HepG2 (cell line): Measurements from ENCODE around the gene ATAD1.

Source experiments
- ATF3 ChIP-seq: sonication (generic); formaldehyde crosslinking; IDR thresholded peaks from 2 replicates; pipeline ENCODE4 v1.4.0; 2020; ENCODE audit warnings: missing genetic modification reagents
- CTCF ChIP-seq: sonication (generic); formaldehyde crosslinking; IDR thresholded peaks from 2 replicates; pipeline ENCODE4 v1.5.0; 2020; ENCODE audit warnings: mild to moderate bottlenecking, missing genetic modification reagents, moderate library complexity
- MAX ChIP-seq: IDR thresholded peaks from 2 replicates; pipeline ENCODE4 v1.6.1; 2012; ENCODE audit warnings: inconsistent platforms
- NR1H2 ChIP-seq: sonication (generic); formaldehyde crosslinking; IDR thresholded peaks from 2 replicates; pipeline ENCODE4 v1.8.1; 2022; ENCODE audit warnings: low read depth, missing genetic modification reagents, borderline replicate concordance
- RBM39 ChIP-seq: fragments of 200-400 bp; formaldehyde crosslinking; IDR thresholded peaks from one replicate; pipeline ENCODE4 v1.6.1; 2018; ENCODE audit warnings: antibody characterized with exemption, mild to moderate bottlenecking, low read depth, low read length; ENCODE audit not compliant: poor library complexity, severe bottlenecking
- SMC3 ChIP-seq: IDR thresholded peaks from 2 replicates; pipeline ENCODE4 v1.6.1; 2011; ENCODE audit warnings: low read length, improper control_type of control experiment
- SRF ChIP-seq: IDR thresholded peaks from 2 replicates; pipeline ENCODE4 v1.6.1; 2011; ENCODE audit warnings: mild to moderate bottlenecking, low read depth, low read length, moderate library complexity
- YEATS4 ChIP-seq: sonication (generic); formaldehyde crosslinking; IDR thresholded peaks from 2 replicates; pipeline ENCODE4 v1.4.0; 2020; ENCODE audit warnings: missing genetic modification reagents, borderline replicate concordance
- ZBTB7B ChIP-seq: sonication (generic); formaldehyde crosslinking; IDR thresholded peaks from 2 replicates; pipeline ENCODE4 v1.4.0; 2020; ENCODE audit warnings: missing genetic modification reagents
- ZBTB8A ChIP-seq: sonication (generic); formaldehyde crosslinking; IDR thresholded peaks from 2 replicates; pipeline ENCODE4 v1.4.0; 2020; ENCODE audit warnings: mild to moderate bottlenecking, low read depth, missing genetic modification reagents, borderline replicate concordance
- ZKSCAN1 ChIP-seq: fragments of 150-350 bp; IDR thresholded peaks from 2 replicates; pipeline ENCODE4 v1.6.1; 2014; ENCODE audit warnings: low read length

- TF ChIP-seq SMC3 = no peak
- TF ChIP-seq MAX = no peak
- no peak for TF ChIP-seq NR1H2
- TF ChIP-seq ZBTB7B (CRISPR knock-in tag) = no peak
- no peak for TF ChIP-seq CTCF (CRISPR knock-in tag)
- TF ChIP-seq ATF3 (CRISPR knock-in tag) = peak; percentile 74
- TF ChIP-seq YEATS4 = no peak
- TF ChIP-seq SRF = no peak
- no peak for TF ChIP-seq ZKSCAN1
- no peak for TF ChIP-seq ZBTB8A (CRISPR knock-in tag)
- TF ChIP-seq RBM39 = no peak
Observed at GRCh38 chr10:87761892-87762291, 56.1 kb downstream of the ATAD1 start.
